H7 (cell line): ENCODE results near the gene NOS1AP. TPM values are rescaled to one million over a fixed set of nuclear protein-coding genes. Genes with fewer than 3 reads are reported as not detected.
A peak's percentile ranks its signal among the peaks of the same experiment; 100 is the strongest.

Experiments used
- DNase-seq: peaks from one replicate; pipeline ENCODE4 v3.0.0; 2012
- H3K27me3 ChIP-seq: 2 replicates; pipeline ENCODE4 v1.6.0; 2011; ENCODE audit warnings: mild to moderate bottlenecking, low read length; ENCODE audit not compliant: control insufficient read depth, insufficient read depth
- H3K36me3 ChIP-seq: replicated peaks from 2 replicates; pipeline ENCODE4 v1.5.1; 2011; ENCODE audit warnings: low read length; ENCODE audit not compliant: control insufficient read depth, insufficient read depth
- H3K4me3 ChIP-seq: 2 replicates; pipeline ENCODE4 v1.5.1; 2011; ENCODE audit warnings: low read depth, mild to moderate bottlenecking, control low read depth, low read length, moderate library complexity; ENCODE audit not compliant: insufficient read depth
- total RNA-seq: library from RNA; depleted of rRNA; stranded (reverse); fragments of >200 nt; shearing (Covaris generic); gene quantifications from 2 replicates; pipeline ENCODE4 v1.2.3, GENCODE V29; 2014

The NOS1AP gene
- total RNA-seq, 1 experiment from 2014 or later = 5.4 TPM

GRCh38 chr1:162390396-162391185 lies 321.1 kb downstream of the NOS1AP start:
- H3K27me3 ChIP-seq = no peaks in the 10 kb centered on the region
- H3K36me3 ChIP-seq = no peaks in the 10 kb centered on the region
- peak; percentile 13 for DNase-seq
- H3K4me3 ChIP-seq = no peak overlapping the region

- H3K27me3 ChIP-seq = no peaks in the 10 kb centered on the region
- H3K4me3 ChIP-seq = no peak overlapping the region
- DNase-seq = peak; percentile 60
- H3K36me3 ChIP-seq = no peaks in the 10 kb centered on the region
These were observed 322.5 kb downstream of the NOS1AP start for GRCh38 chr1:162391790-162392563.

DNA sequence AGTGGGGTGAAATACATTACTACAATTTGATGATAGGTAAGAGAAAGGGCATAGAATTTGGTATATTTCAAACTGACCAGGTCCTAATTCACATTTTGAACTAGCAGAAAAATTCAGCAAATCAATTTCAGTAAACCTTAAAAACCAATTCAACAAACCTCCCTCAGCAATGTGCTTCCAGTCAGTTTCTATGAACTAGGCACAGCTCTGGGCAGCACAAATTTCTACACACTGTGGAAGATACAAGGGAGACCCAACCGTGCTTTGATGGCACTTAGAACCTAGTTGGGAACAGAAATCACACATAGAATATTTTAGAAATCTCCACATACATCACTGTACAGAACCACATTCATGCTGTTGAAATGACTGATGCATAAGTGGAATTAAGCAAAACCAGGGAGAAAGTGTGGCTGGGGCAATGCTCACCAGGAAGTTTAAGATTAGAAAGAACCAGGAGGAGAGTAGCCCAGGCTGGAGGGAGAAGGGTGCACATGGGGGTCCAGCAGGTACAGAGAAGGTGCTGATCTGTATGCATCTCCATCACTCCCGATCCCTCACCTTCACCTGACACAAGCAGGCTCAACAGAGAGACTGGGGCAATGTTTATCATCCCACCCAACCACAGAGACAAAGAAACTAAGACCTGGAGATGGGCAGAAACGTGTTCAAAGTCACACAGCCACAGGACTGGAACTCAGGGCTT lies 326.9 kb downstream of the NOS1AP start:
- Histone ChIP-seq H3K36me3 (no peaks in the 10 kb centered on the region), H3K4me3 (no peak overlapping the region)

GRCh38 chr1:162397039-162397448 lies 327.6 kb downstream of the NOS1AP start:
- no peaks in the 10 kb centered on the region for H3K36me3 ChIP-seq
- no peak for DNase-seq
- no peak overlapping the region for H3K4me3 ChIP-seq
- H3K27me3 ChIP-seq = no peaks in the 10 kb centered on the region

More for the DNA sequence above, 326.9 kb downstream of the NOS1AP start:
- no peaks in the 10 kb centered on the region for H3K27me3 ChIP-seq
- no peak for DNase-seq

GRCh38 chr1:162397943-162398560 lies 328.6 kb downstream of the NOS1AP start:
- DNase-seq = no peak
- no peaks in the 10 kb centered on the region for H3K36me3 ChIP-seq
- H3K27me3 ChIP-seq = no peaks in the 10 kb centered on the region
- H3K4me3 ChIP-seq = no peak overlapping the region

GRCh38 chr1:162398999-162399580 lies 329.6 kb downstream of the NOS1AP start:
- H3K27me3 ChIP-seq = no peaks in the 10 kb centered on the region
- no peak for DNase-seq
- H3K36me3 ChIP-seq = no peaks in the 10 kb centered on the region
- H3K4me3 ChIP-seq = no peak overlapping the region

DNA sequence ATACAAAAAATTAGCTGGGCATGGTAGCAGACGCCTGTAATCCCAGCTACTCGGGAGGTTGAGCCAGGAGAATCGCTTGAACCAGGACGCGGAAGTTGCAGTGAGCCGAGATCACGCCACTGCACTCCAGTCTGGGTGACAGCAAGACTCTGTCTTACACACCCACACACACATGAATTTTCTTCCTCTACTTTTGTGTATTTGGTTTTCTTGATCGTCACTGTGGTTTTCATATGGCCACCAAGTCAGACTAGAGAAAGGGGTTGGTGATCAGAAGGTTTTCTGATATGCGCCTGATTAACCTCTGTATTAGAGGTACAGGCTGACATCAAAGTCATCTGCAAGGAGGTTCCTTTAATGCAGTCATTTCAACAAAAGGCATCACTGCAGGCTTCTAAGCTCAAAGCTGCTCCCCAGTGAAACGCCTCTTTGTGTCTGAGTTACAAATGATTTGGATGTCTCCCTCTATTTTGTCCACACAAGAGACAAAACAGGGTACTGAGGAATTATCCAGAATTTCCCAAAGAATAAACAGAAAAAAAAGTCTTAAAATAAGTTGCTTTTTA lies 331.4 kb downstream of the NOS1AP start:
- H3K27me3 ChIP-seq = no peaks in the 10 kb centered on the region
- no peak for DNase-seq
- no peaks in the 10 kb centered on the region for H3K36me3 ChIP-seq
- no peak overlapping the region for H3K4me3 ChIP-seq

DNA sequence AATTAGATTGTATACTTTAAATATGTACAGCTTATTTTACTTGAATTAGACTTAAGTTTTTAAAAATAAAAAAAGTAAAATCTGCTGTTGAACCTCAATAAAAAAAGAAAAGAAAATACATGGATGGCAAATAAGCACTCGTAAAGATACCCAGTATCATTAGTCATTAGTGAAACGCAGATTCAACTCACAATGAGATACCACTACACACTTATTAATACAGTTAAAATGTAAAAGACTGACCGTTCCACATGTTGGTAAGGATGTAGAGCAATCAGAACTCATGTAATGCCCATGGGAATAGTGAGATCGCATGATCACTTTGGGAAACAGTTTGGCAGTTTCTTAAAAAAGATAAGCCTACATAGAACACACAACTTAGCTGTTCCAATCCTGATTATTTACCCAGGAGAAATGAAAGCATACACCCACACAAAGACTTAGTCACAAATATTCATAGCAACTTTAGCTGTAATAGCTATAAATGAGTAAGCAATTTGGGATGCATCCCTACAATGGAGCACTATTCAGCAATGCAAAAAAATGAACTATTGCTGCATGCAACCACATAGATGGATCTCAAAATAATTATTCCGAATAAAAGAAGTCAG lies 335.2 kb downstream of the NOS1AP start:
- no peaks in the 10 kb centered on the region for H3K36me3 ChIP-seq
- H3K27me3 ChIP-seq = no peaks in the 10 kb centered on the region
- H3K4me3 ChIP-seq = no peak overlapping the region
- DNase-seq = no peak

GRCh38 chr1:162405800-162406199 lies 336.3 kb downstream of the NOS1AP start:
- no peaks in the 10 kb centered on the region for H3K36me3 ChIP-seq
- H3K4me3 ChIP-seq = no peak overlapping the region
- no peak for DNase-seq
- no peaks in the 10 kb centered on the region for H3K27me3 ChIP-seq

DNA sequence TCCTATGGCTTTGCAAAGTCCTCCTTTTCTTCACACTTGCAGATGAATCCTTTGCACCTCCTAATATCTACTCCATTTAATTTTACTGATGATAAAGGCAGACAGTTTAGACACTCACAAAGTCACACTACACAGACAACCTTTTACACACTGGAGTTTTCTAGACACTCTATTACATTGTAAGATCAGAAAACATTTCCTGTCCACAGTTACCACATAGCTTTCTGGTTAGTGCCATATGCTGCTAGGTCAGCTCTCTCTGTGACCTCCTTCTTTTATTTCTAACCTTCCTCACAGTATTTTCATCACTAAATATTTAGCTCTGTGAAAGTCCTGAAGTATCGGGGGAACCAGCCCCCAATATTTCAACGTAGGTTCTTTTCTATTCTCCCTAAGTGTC lies 337.3 kb downstream of the NOS1AP start:
- DNase-seq = no peak
- Histone ChIP-seq H3K4me3 (no peak overlapping the region), H3K27me3 (no peaks in the 10 kb centered on the region), H3K36me3 (no peaks in the 10 kb centered on the region)

DNA sequence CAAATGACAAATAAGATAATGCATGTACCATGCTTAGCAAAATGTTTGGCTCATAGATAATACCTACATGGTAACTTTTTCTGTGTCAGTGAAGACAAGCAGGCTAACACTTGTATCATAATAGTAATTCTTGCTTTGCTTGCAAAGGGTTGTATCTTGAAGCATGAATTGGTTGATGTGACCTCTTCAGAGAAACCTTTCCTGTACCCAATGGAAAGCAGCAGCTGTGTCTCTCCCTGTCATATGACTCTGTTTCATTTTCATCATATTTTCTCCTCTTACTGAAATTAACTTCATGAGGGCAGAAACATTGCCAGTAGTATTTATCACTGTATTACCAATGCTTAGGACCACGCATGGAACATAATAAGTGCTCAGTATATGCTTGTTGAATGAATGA lies 338.0 kb downstream of the NOS1AP start:
- H3K36me3 ChIP-seq = no peaks in the 10 kb centered on the region
- H3K27me3 ChIP-seq = no peaks in the 10 kb centered on the region
- no peak for DNase-seq
- H3K4me3 ChIP-seq = no peak overlapping the region

DNA sequence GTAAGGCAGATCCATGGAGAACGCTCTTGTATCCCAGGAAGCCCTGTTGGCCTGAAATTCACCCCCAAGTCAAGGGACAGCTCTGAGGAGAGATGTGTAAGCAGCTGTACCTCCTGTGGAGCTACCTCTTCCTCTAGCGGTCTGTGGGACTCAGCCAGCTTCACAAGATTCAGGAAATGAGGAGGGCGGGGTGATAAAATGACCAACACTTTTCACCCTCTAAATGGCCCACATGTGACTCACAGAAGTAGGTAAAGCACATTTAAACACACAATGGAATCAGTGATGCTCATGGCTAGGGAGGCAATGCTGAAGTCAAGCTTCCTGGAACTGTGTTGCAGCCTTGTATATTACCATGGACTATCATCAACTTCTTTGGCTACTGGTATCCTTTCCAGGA lies 342.5 kb downstream of the NOS1AP start, which contains the start of gene SH2D1B:
Gene SH2D1B (minus strand): TSS at position 135 of the 400 bp plus-strand sequence. CDS start 120 bp downstream, at position 15.
- no peak for DNase-seq
- no peaks in the 10 kb centered on the region for H3K27me3 ChIP-seq
- no peaks in the 10 kb centered on the region for H3K36me3 ChIP-seq
- no peak within 1 kb of the TSS for H3K4me3 ChIP-seq

- DNase-seq = no peak
- H3K27me3 ChIP-seq = no peaks in the 10 kb centered on the region
- no peaks in the 10 kb centered on the region for H3K36me3 ChIP-seq
- H3K4me3 ChIP-seq = no peak overlapping the region
These were observed 346.7 kb downstream of the NOS1AP start for GRCh38 chr1:162416215-162416614.
